ENCODE data around the gene RALGPS1. TPM values are rescaled to one million over a fixed set of nuclear protein-coding genes. Genes with fewer than 3 reads are reported as not detected.

RALGPS1 gene
- total and polyA plus RNA-seq, 2 of the 13 experiments (the other 11 are each of a cell fraction or from before 2014, with no cell fraction given), result 3.7 to 6.5 TPM

- TF ChIP-seq ZNF253 (CRISPR knock-in tag; IDR thresholded peaks at IDR 0.05; ENCODE audit: borderline replicate concordance), result peak; percentile 97
- TF ChIP-seq NRL (CRISPR knock-in tag; IDR thresholded peaks at IDR 0.05; ENCODE audit: borderline replicate concordance), result peak; percentile 99
- no peak for TF ChIP-seq MYNN (CRISPR knock-in tag; IDR thresholded peaks at IDR 0.05; ENCODE audit: low read depth)
- peak; percentile 96 for TF ChIP-seq GLMP (CRISPR knock-in tag; IDR thresholded peaks at IDR 0.05; ENCODE audit: borderline replicate concordance)
- TF ChIP-seq, protein P1, sequence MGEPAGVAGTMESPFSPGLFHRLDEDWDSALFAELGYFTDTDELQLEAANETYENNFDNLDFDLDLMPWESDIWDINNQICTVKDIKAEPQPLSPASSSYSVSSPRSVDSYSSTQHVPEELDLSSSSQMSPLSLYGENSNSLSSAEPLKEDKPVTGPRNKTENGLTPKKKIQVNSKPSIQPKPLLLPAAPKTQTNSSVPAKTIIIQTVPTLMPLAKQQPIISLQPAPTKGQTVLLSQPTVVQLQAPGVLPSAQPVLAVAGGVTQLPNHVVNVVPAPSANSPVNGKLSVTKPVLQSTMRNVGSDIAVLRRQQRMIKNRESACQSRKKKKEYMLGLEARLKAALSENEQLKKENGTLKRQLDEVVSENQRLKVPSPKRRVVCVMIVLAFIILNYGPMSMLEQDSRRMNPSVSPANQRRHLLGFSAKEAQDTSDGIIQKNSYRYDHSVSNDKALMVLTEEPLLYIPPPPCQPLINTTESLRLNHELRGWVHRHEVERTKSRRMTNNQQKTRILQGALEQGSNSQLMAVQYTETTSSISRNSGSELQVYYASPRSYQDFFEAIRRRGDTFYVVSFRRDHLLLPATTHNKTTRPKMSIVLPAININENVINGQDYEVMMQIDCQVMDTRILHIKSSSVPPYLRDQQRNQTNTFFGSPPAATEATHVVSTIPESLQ (CRISPR knock-in tag; conservative IDR thresholded peaks at IDR 0.05), result 0 out of 2 replicates have a peak, but pooled peaks have one; percentile 87
- TF ChIP-seq FOSL1 (CRISPR knock-in tag; IDR thresholded peaks at IDR 0.05; ENCODE audit: borderline replicate concordance), result peak; percentile 55; the same call in 1 of the 2 replicates
- peak; percentile 76; the same call in 1 of the 2 replicates for TF ChIP-seq ZNF639 (CRISPR knock-in tag; conservative IDR thresholded peaks at IDR 0.05)
- TF ChIP-seq NBN (conservative IDR thresholded peaks at IDR 0.05), result no peak
- TF ChIP-seq ZNF225 (CRISPR knock-in tag; IDR thresholded peaks at IDR 0.05), result peak; percentile 94; the same call in 1 of the 2 replicates
- TF ChIP-seq ZNF7 (CRISPR knock-in tag; IDR thresholded peaks at IDR 0.05), result no peak
- peak; percentile 93 for TF ChIP-seq ZBTB7A (CRISPR knock-in tag; IDR thresholded peaks at IDR 0.05)
- TF ChIP-seq IKZF5 (CRISPR knock-in tag; IDR thresholded peaks at IDR 0.05), result peak; percentile 99
- TF ChIP-seq, protein P2, sequence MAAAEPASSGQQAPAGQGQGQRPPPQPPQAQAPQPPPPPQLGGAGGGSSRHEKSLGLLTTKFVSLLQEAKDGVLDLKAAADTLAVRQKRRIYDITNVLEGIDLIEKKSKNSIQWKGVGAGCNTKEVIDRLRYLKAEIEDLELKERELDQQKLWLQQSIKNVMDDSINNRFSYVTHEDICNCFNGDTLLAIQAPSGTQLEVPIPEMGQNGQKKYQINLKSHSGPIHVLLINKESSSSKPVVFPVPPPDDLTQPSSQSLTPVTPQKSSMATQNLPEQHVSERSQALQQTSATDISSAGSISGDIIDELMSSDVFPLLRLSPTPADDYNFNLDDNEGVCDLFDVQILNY (CRISPR knock-in tag; conservative IDR thresholded peaks at IDR 0.05), result no peak
- TF ChIP-seq, protein P3, sequence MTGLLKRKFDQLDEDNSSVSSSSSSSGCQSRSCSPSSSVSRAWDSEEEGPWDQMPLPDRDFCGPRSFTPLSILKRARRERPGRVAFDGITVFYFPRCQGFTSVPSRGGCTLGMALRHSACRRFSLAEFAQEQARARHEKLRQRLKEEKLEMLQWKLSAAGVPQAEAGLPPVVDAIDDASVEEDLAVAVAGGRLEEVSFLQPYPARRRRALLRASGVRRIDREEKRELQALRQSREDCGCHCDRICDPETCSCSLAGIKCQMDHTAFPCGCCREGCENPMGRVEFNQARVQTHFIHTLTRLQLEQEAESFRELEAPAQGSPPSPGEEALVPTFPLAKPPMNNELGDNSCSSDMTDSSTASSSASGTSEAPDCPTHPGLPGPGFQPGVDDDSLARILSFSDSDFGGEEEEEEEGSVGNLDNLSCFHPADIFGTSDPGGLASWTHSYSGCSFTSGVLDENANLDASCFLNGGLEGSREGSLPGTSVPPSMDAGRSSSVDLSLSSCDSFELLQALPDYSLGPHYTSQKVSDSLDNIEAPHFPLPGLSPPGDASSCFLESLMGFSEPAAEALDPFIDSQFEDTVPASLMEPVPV (CRISPR knock-in tag; IDR thresholded peaks at IDR 0.05), result peak; percentile 83; the same call in 1 of the 2 replicates
- TF ChIP-seq SMAD9 (CRISPR knock-in tag; IDR thresholded peaks at IDR 0.05), result peak; percentile 99
- TF ChIP-seq SMYD3 (CRISPR knock-in tag; IDR thresholded peaks at IDR 0.05), result peak; percentile 95
- TF ChIP-seq YEATS2 (CRISPR knock-in tag; IDR thresholded peaks at IDR 0.05; ENCODE audit: borderline replicate concordance), result peak; percentile 92; the same call in 1 of the 2 replicates
- peak; percentile 85 for TF ChIP-seq GATAD2A (CRISPR knock-in tag; IDR thresholded peaks at IDR 0.05)
- TF ChIP-seq ZNF446 (CRISPR knock-in tag; IDR thresholded peaks at IDR 0.05), result peak; percentile 93; the same call in 1 of the 2 replicates
- TF ChIP-seq, protein P4, sequence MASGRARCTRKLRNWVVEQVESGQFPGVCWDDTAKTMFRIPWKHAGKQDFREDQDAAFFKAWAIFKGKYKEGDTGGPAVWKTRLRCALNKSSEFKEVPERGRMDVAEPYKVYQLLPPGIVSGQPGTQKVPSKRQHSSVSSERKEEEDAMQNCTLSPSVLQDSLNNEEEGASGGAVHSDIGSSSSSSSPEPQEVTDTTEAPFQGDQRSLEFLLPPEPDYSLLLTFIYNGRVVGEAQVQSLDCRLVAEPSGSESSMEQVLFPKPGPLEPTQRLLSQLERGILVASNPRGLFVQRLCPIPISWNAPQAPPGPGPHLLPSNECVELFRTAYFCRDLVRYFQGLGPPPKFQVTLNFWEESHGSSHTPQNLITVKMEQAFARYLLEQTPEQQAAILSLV (CRISPR knock-in tag; IDR thresholded peaks at IDR 0.05; ENCODE audit: borderline replicate concordance), result peak; percentile 99
Observed at GRCh38 chr9:127159325-127159801, 244.8 kb downstream of the RALGPS1 start (continued).

Data from HepG2 (cell line).